Immature natural killer cell (primary cell): ENCODE data around the gene CDK14. TPM values are rescaled to one million over a fixed set of nuclear protein-coding genes. Genes with fewer than 3 reads are reported as not detected.

Source experiments
- DNase-seq, 3 donors: peaks; one replicate each; pipeline ENCODE4 v3.0.0; 2022; ENCODE audit warnings: mixed read lengths in 1 of 3
- H3K27ac Mint-ChIP-seq, 6 donors: one replicate each; pipeline ENCODE4 v1.8.0; 2020; ENCODE audit warnings: mixed read lengths in 6 of 6, mild to moderate bottlenecking in 5 of 6, inconsistent platforms in 4 of 6, moderate library complexity in 3 of 6
- H3K27me3 Mint-ChIP-seq, 3 donors: one replicate each; pipeline ENCODE4 v1.8.0; 2020 to 2021; ENCODE audit warnings: low read depth in 3 of 3, mild to moderate bottlenecking in 3 of 3, mixed read lengths in 3 of 3, moderate library complexity in 3 of 3, inconsistent platforms in 1 of 3
- H3K36me3 Mint-ChIP-seq, 3 donors: one replicate each; pipeline ENCODE4 v1.8.0; 2020; ENCODE audit warnings: mixed read lengths in 3 of 3, inconsistent platforms in 2 of 3, mild to moderate bottlenecking in 2 of 3
- H3K4me1 Mint-ChIP-seq, 2 donors: one replicate each; pipeline ENCODE4 v1.8.0; 2020; ENCODE audit warnings: inconsistent platforms in 2 of 2, mild to moderate bottlenecking in 2 of 2, mixed read lengths in 2 of 2, moderate library complexity in 1 of 2
- H3K4me3 Mint-ChIP-seq, 5 donors: one replicate each; pipeline ENCODE4 v1.8.0; 2020; ENCODE audit warnings: mild to moderate bottlenecking in 5 of 5, mixed read lengths in 5 of 5, inconsistent platforms in 3 of 5, moderate library complexity in 3 of 5
- H3K9me3 Mint-ChIP-seq, 6 donors: one replicate each; pipeline ENCODE4 v1.8.0; 2020; ENCODE audit warnings: mild to moderate bottlenecking in 6 of 6, mixed read lengths in 6 of 6, inconsistent platforms in 4 of 6, moderate library complexity in 3 of 6
- polyA plus RNA-seq, 3 donors: library from polyadenylated mRNA; unstranded; fragments of 300-500 nt; fragmentation: Illumina TruSeq; gene quantifications; one replicate each; pipeline ENCODE4 v1.2.3, GENCODE V29; 2021

Gene CDK14
- polyA plus RNA-seq, 3 donors from 2014 or later = 0.22 TPM; not detected in 2

DNA sequence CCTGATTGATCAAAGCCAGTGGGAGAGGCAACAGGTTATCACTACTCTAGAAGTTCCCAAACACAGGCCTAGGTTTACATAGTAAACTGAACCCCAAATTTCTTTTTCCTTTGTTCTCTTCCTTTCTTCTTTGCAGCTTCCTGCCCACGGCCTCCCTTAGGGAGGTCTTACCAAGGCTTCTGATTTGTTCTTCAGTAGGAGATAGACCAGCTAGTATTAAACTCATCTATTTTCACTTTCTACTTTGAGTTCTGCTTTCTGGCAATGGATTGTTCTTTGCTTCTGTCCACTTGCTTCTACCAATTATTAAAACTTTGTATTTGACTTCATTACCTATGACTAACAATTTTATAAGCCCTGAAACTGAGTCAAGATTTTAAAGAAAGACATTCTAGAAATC is 417.0 kb downstream of the CDK14 start:
- Mint-ChIP-seq H3K27ac (no peak overlapping the region), H3K4me1 (no peaks in the 10 kb centered on the region), H3K4me3 (no peak overlapping the region), H3K27me3 (no peaks in the 10 kb centered on the region), H3K36me3 (no peaks in the 10 kb centered on the region), H3K9me3 (peaks cover 2 to 15% (median 3%) of the 10 kb centered on the region in 6 donors)
- no peak for DNase-seq

DNA sequence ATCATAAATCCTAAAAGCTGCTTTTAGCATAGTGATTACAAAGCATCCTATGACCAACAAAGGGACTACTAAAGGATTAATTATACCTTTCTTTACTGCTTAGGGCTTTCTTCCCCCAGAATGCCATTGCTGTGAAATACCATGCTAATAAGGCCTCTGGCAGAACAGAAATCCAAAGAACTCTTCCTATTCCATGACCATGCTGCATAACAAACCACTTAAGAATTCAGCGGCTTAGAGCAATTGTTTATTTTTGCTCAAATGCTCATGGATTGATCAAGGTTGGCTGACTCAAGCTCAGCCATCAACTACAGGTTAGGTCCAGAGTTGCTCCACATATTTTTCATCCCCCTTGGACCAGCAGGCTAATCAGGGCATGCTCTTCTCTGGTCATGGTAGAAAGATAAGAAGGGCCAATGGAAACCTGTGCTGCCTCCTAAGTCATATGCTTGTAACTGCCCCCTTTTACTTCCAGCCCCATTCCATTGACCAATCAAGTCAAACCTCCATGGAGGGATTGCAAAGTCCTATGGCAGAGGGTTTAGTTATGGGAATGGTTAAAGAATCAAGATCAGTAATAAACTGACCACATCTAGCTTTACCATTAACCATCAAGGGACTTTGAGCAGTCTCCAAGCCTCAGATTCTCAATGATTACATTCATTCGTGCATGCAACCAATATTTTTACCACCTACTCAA is 423.7 kb downstream of the CDK14 start:
- no peaks in the 10 kb centered on the region for H3K4me1 Mint-ChIP-seq
- H3K9me3 Mint-ChIP-seq = peaks cover 0 to 14% (median 2%) of the 10 kb centered on the region in 6 donors
- no peak overlapping the region for H3K4me3 Mint-ChIP-seq
- DNase-seq = no peak
- no peaks in the 10 kb centered on the region for H3K36me3 Mint-ChIP-seq
- H3K27me3 Mint-ChIP-seq = no peaks in the 10 kb centered on the region
- no peak overlapping the region for H3K27ac Mint-ChIP-seq

DNA sequence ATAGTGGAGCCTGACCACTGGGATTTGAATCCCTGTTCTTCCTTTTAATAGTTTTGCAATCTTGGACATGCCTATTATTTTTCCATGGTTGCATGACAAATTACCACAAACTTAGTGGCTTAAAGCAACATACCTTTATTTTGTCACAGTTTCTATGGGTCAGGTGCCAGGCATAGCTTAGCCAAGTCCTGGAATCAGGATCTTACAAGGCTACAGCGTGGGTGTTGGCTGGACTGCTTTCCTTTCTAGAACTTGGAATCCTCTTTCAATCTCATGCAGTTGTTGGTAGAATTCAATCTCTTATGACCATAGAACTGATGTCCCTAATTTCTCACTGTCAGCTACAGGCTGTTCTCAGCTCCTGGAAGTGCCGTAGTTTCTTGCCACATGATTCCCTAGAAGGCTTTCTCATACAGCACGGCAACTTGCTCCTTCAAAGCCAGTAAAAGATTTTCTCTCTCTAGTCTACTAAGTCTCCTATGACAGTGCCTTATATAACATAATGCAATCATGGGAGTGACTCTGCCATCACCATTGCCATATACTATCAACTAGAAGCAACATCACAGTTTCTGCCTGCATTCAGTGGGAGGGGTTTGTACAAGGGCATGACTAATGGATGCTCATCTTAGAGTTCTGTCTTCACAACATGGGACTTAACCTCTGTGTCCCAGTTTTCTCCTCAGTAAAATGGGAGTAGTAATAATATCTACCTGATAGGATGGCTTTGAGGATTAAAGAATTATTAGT is 424.7 kb downstream of the CDK14 start:
- Mint-ChIP-seq H3K36me3 (no peaks in the 10 kb centered on the region), H3K4me1 (no peaks in the 10 kb centered on the region), H3K27ac (no peak overlapping the region), H3K4me3 (no peak overlapping the region), H3K27me3 (no peaks in the 10 kb centered on the region), H3K9me3 (peaks cover 0 to 14% (median 2%) of the 10 kb centered on the region in 6 donors)
- DNase-seq = no peak

DNA sequence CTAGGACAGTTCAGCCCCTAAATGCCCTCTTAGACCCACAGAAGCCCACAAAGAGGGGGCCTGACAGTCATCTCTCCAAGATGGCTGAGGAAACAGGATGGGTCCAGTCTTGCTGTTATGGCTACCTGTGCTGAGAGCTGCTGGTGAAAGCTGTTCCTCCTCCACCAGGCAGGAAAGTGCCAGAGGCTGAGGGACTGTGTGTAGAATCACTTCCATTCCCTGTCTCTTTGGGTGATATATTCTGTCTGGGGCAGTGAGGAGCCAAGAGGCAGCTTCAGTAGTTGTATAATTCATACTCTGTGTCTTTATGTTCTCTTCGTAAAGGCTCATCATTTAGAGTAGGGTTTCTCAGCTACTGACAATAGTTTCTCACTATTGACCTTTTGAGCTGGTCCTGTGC is 425.8 kb downstream of the CDK14 start:
- no peak for DNase-seq
- no peaks in the 10 kb centered on the region for H3K36me3 Mint-ChIP-seq
- no peaks in the 10 kb centered on the region for H3K27me3 Mint-ChIP-seq
- H3K27ac Mint-ChIP-seq = no peak overlapping the region
- H3K9me3 Mint-ChIP-seq = peaks cover 0 to 14% (median 2%) of the 10 kb centered on the region in 6 donors
- no peaks in the 10 kb centered on the region for H3K4me1 Mint-ChIP-seq
- H3K4me3 Mint-ChIP-seq = no peak overlapping the region

GRCh38 chr7:91025906-91026390 is 429.8 kb downstream of the CDK14 start:
- Mint-ChIP-seq H3K4me1 (no peaks in the 10 kb centered on the region), H3K9me3 (peaks cover 0 to 6% (median under 1%) of the 10 kb centered on the region in 6 donors), H3K4me3 (no peak overlapping the region), H3K27ac (no peak overlapping the region), H3K27me3 (peaks cover 0 to 3% (median 0%) of the 10 kb centered on the region in 3 donors), H3K36me3 (no peaks in the 10 kb centered on the region)
- no peak for DNase-seq

GRCh38 chr7:91029688-91030087 is 433.6 kb downstream of the CDK14 start:
- Mint-ChIP-seq H3K27me3 (peaks cover 0 to 3% (median 0%) of the 10 kb centered on the region in 3 donors), H3K27ac (no peak overlapping the region), H3K36me3 (no peaks in the 10 kb centered on the region), H3K4me1 (no peaks in the 10 kb centered on the region), H3K4me3 (no peak overlapping the region), H3K9me3 (peaks cover 0 to 7% (median 0%) of the 10 kb centered on the region in 6 donors)
- no peak for DNase-seq

- H3K27ac Mint-ChIP-seq = no peak overlapping the region
- DNase-seq = no peak
- H3K4me3 Mint-ChIP-seq = no peak overlapping the region
- peaks cover 0 to 3% (median 0%) of the 10 kb centered on the region in 3 donors for H3K27me3 Mint-ChIP-seq
- H3K4me1 Mint-ChIP-seq = no peaks in the 10 kb centered on the region
- H3K9me3 Mint-ChIP-seq = peaks cover 0 to 7% (median under 1%) of the 10 kb centered on the region in 6 donors
- no peaks in the 10 kb centered on the region for H3K36me3 Mint-ChIP-seq
Observed at GRCh38 chr7:91030680-91031380, 434.7 kb downstream of the CDK14 start.

- Mint-ChIP-seq H3K9me3 (peaks cover 0 to 7% (median under 1%) of the 10 kb centered on the region in 6 donors), H3K4me3 (no peak overlapping the region), H3K27ac (no peak overlapping the region), H3K27me3 (peaks cover 0 to 3% (median 1%) of the 10 kb centered on the region in 3 donors), H3K36me3 (no peaks in the 10 kb centered on the region), H3K4me1 (no peaks in the 10 kb centered on the region)
- DNase-seq = no peak
Observed at GRCh38 chr7:91031757-91032156, 435.6 kb downstream of the CDK14 start.

DNA sequence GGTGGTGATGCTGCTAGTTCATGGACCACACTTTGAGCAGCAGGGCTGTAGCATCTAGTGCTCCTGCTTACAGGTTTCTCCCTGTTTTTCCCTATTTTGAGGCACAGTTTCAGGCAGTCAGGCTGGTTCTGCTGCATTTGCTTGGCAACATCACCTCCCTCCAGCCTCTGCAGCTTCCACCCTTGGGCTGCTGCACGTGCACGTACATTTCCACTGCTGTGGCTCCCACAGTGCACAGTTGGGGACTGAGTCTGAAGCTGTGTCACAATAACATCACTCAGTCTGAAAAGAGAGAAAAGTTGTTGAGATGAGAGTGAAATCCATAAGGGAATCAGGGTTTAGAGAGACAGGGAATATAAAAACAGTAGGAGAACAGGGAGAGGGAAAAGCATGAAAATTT is 437.5 kb downstream of the CDK14 start:
- no peak for DNase-seq
- peaks cover 0 to 3% (median 1%) of the 10 kb centered on the region in 3 donors for H3K27me3 Mint-ChIP-seq
- H3K27ac Mint-ChIP-seq = no peak overlapping the region
- no peaks in the 10 kb centered on the region for H3K4me1 Mint-ChIP-seq
- no peaks in the 10 kb centered on the region for H3K36me3 Mint-ChIP-seq
- H3K4me3 Mint-ChIP-seq = no peak overlapping the region
- H3K9me3 Mint-ChIP-seq = peaks cover 0 to 5% (median 0%) of the 10 kb centered on the region in 6 donors

DNA sequence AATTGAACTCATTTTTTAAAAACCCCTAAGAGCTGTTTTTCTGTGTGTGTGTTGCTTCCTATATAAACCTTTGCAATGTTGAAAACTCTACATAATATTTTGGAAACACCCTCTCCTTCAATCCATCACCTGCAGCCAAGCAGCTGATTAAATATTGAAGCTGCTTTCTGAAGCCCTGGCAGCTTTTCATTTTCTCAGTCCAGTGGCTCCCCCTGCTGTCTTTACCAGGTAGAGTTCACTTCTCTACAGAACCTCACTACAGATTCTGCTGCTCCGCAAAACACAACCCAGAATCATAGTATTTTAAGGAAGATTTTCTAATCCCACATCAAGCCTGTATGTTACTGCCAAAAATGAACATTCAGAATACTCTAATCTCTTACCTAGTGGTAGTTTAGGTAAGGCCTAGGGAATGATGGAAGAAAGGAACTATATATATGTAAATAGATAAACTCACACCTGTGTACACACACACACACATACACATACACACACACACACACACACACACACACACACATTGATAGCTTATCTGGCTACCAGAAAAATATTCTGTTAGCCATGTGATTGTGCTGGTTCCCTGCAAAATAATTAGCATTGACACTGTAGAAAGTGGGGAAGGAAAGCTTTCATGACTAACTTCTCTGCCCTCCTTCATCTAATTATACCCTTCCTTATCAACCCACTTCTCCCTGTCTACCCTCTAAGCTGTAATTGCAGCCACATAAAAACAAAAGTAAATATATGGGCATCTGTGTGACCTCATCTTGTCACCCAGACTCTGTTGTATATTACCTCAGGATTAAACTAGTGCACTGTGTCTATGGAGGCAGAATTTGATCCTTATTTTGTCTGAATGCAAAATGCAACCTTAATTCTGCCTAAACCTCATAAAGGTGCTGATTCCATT is 438.6 kb downstream of the CDK14 start:
- H3K9me3 Mint-ChIP-seq = peaks cover 0 to 6% (median 0%) of the 10 kb centered on the region in 6 donors

DNA sequence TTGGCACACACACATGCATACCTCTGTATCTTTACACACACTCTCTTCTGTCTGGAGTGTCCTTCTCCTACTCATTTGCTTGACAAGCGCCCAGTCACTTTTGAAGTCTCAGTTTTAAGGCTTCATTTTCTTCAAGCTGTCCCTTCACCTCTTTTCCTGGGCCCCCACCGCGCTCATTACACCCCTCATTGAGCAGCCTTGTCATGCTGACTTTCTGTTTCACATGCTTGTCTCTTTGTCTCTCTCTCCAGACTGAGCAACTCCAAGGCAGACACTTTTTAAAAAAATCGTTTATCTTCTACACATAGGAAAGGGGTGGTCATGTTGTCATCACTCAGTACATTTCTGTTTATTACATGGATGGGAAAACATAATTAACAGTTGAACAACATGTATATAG is 442.9 kb downstream of the CDK14 start:
- Mint-ChIP-seq H3K27ac (no peak overlapping the region), H3K9me3 (peaks cover 0 to 3% (median 0%) of the 10 kb centered on the region in 6 donors), H3K27me3 (peaks cover 1 to 3% (median 2%) of the 10 kb centered on the region in 3 donors), H3K4me1 (no peaks in the 10 kb centered on the region), H3K4me3 (no peak overlapping the region), H3K36me3 (no peaks in the 10 kb centered on the region)
- no peak for DNase-seq

More for the DNA sequence above, 438.6 kb downstream of the CDK14 start:
- Mint-ChIP-seq H3K27ac (no peak overlapping the region), H3K36me3 (no peaks in the 10 kb centered on the region), H3K4me3 (no peak overlapping the region), H3K27me3 (peaks cover 1 to 3% (median 2%) of the 10 kb centered on the region in 3 donors), H3K4me1 (no peaks in the 10 kb centered on the region)
- DNase-seq = no peak

DNA sequence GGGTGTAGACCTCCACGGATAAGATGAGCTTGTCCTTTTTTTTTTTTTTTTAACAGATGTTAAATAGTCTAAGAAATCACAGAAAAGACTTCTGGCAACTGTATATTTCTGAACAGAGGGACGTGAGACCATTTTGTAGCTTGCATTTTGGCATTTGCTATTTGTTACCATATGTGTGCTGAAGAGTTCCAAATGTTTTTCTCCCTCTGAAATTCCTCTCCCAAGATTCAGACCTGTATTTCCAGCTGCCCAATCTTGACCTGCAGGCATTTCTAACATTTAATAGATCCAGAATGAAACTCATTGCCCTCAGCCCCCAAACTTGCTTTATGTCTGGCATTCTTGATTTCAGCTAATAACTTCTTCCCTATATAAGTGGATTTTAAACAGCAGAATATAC is 445.0 kb downstream of the CDK14 start:
- Mint-ChIP-seq H3K4me3 (no peak overlapping the region), H3K27ac (no peak overlapping the region)

DNA sequence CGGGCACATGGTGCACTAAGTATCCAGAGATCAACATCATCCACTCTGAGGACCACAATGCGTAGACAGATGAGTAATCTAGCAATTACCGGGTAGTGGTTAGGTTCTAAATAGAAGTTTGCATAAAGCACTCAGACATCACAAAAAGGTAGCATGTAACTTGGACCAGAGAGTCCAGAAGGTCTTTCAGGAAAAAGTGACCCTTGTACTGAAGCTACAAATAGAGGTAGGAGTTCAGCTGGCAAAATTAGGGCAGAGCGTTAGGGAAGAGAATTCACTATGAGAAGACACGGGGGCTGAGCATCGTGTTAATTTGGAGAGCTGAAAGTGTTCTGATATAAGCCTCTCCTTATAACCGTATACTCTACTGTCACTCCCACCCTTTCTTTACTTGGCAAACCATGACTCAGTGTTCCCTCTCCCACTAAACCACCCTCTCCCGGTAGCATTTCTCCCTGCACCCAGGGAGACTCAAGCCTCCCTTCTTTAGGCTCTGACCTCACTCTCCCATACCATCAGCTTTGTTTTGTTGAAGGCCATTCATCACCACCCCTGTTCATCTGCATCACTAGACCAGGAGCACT is 445.9 kb downstream of the CDK14 start:
- H3K4me1 Mint-ChIP-seq = no peaks in the 10 kb centered on the region
- no peak overlapping the region for H3K27ac Mint-ChIP-seq
- H3K27me3 Mint-ChIP-seq = peaks cover 0 to 3% (median 2%) of the 10 kb centered on the region in 3 donors
- no peak overlapping the region for H3K4me3 Mint-ChIP-seq
- H3K36me3 Mint-ChIP-seq = no peaks in the 10 kb centered on the region
- H3K9me3 Mint-ChIP-seq = peaks cover 0 to 3% (median 0%) of the 10 kb centered on the region in 6 donors
- DNase-seq = no peak

More for the DNA sequence above, 445.0 kb downstream of the CDK14 start:
- Mint-ChIP-seq H3K27me3 (peaks cover 1 to 3% (median 2%) of the 10 kb centered on the region in 3 donors), H3K36me3 (no peaks in the 10 kb centered on the region), H3K9me3 (peaks cover 0 to 3% (median 0%) of the 10 kb centered on the region in 6 donors), H3K4me1 (no peaks in the 10 kb centered on the region)
- no peak for DNase-seq
